ENCODE measurements around the gene TAF11L7.

DNA sequence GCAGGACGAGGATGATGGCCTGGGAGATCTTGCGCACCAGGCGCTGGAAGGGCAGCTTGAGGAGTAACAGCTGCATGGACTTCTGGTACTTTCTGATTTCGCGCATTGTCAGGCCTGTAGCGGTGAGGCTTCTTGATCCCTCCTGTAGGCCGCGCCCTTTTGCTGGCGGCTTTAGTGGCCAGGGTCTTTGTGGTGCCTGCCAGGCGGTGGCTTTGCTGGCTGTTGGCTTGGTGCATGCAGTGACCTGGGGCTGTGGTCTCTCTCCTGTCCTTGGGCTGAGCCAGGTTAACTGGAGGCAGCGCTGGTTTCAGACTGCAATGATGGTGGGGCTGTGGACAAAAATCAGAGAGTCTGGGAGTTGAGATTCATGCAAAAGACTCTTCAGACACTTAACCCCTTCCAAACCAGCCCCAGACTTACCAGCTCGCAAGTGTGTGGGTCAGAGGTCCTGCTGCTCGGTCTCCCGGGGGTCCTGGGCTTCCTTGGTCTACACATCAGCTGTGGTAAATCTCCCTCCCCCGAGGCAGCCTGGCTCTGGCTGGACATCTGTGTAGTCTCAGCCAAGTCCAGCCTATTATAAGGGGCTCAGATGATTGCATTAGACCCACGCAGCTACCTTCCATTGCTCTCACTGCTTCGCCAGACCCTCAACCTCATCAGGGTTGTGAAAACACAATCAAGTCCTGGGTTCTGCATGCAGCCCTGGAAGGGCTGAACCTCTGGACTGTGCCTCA is 29.5 kb upstream of the TAF11L7 start:
- TF ChIP-seq, protein P1, sequence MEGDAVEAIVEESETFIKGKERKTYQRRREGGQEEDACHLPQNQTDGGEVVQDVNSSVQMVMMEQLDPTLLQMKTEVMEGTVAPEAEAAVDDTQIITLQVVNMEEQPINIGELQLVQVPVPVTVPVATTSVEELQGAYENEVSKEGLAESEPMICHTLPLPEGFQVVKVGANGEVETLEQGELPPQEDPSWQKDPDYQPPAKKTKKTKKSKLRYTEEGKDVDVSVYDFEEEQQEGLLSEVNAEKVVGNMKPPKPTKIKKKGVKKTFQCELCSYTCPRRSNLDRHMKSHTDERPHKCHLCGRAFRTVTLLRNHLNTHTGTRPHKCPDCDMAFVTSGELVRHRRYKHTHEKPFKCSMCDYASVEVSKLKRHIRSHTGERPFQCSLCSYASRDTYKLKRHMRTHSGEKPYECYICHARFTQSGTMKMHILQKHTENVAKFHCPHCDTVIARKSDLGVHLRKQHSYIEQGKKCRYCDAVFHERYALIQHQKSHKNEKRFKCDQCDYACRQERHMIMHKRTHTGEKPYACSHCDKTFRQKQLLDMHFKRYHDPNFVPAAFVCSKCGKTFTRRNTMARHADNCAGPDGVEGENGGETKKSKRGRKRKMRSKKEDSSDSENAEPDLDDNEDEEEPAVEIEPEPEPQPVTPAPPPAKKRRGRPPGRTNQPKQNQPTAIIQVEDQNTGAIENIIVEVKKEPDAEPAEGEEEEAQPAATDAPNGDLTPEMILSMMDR (IDR thresholded peaks at IDR 0.05), result no peak
- TF ChIP-seq EZH2 (IDR thresholded peaks at IDR 0.05), result no peak

All from neural progenitor cell (in vitro differentiated cells).